ENCODE results near the gene ATN1. TPM values are rescaled to one million over a fixed set of nuclear protein-coding genes. Genes with fewer than 3 reads are reported as not detected.
"Not testable (repeated sequence)": the region's sequence is repeated elsewhere in the genome, so short reads cannot be mapped to it uniquely, and the experiment has no call there.

Gene ATN1
- total and polyA plus RNA-seq, 4 donors: 3.6 to 12.6 (median 7.9) TPM

- 90% methylated on average over 22 of the region's 22 CpGs for WGBS
- TF ChIP-seq MAX (IDR thresholded peaks at IDR 0.05) (no peak), GABPA (IDR thresholded peaks at IDR 0.05 in 1 of 2, conservative IDR thresholded peaks at IDR 0.05 in 1 of 2) (no peak), EGR1 (IDR thresholded peaks at IDR 0.05; ENCODE audit: low read depth in 2 of 2) (no peak), HNF4A (conservative IDR thresholded peaks at IDR 0.05) (no peak), HNF4G (IDR thresholded peaks at IDR 0.05) (no peak), TAF1 (conservative IDR thresholded peaks at IDR 0.05) (no peak), YY1 (IDR thresholded peaks at IDR 0.05) (no peak), FOXA1 (IDR thresholded peaks at IDR 0.05) (no peak), FOXA2 (IDR thresholded peaks at IDR 0.05) (no peak), REST (IDR thresholded peaks at IDR 0.05) (no peak), RAD21 (IDR thresholded peaks at IDR 0.05) (no peak), NR2F2 (IDR thresholded peaks at IDR 0.05) (no peak), CTCF (IDR thresholded peaks at IDR 0.05; ENCODE audit: low read depth, low read length, missing input control) (no peak), SP1 (IDR thresholded peaks at IDR 0.05) (no peak), ZBTB33 (IDR thresholded peaks at IDR 0.05) (no peak)
- no peak for DNase-seq (ENCODE audit: low spot score)
Measured at GRCh38 chr12:6884539-6884938, 43.2 kb upstream of the ATN1 start.

GRCh38 chr12:6886206-6886999, 41.4 kb upstream of the ATN1 start:
- not testable (repeated sequence) for H3K9ac ChIP-seq (ENCODE audit: low read depth in 1 of 2, low read length in 2 of 2); H3K4me3 ChIP-seq (ENCODE audit: low read depth in 1 of 3, low read length in 3 of 3); DNase-seq (ENCODE audit: low spot score); H3K36me3 ChIP-seq (ENCODE audit: control insufficient read depth in 4 of 4, insufficient read depth in 3 of 4, low read depth in 1 of 4, low read length in 3 of 4); H3K27ac ChIP-seq (ENCODE audit: low read depth in 1 of 2, low read length in 2 of 2); H3K27me3 ChIP-seq (ENCODE audit: control insufficient read depth in 4 of 4, insufficient read depth in 4 of 4, low read length in 3 of 4); H3K4me1 ChIP-seq (ENCODE audit: control insufficient read depth in 4 of 4, insufficient read depth in 4 of 4, low read length in 3 of 4); H3K9me3 ChIP-seq (ENCODE audit: control insufficient read depth in 4 of 4, low read length in 3 of 4)
- WGBS: 79% methylated on average over 12 of the region's 15 CpGs

More at GRCh38 chr12:6884539-6884938, 43.2 kb upstream of the ATN1 start:
- H3K9me3 ChIP-seq (ENCODE audit: control insufficient read depth in 4 of 4, low read length in 3 of 4): no peaks in the 10 kb centered on the region
- no peak overlapping the region for H3K4me3 ChIP-seq (ENCODE audit: low read depth in 1 of 3, low read length in 3 of 3)
- peaks cover 0 to 4% (median 0%) of the 10 kb centered on the region in 4 donors for H3K4me1 ChIP-seq (ENCODE audit: control insufficient read depth in 4 of 4, insufficient read depth in 4 of 4, low read length in 3 of 4)
- H3K9ac ChIP-seq (ENCODE audit: low read depth in 1 of 2, low read length in 2 of 2): no peak overlapping the region
- H3K36me3 ChIP-seq (ENCODE audit: control insufficient read depth in 4 of 4, insufficient read depth in 3 of 4, low read depth in 1 of 4, low read length in 3 of 4): peaks cover 0 to 7% (median 3%) of the 10 kb centered on the region in 4 donors
- no peaks in the 10 kb centered on the region for H3K27me3 ChIP-seq (ENCODE audit: control insufficient read depth in 4 of 4, insufficient read depth in 4 of 4, low read length in 3 of 4)
- H3K27ac ChIP-seq (ENCODE audit: low read depth in 1 of 2, low read length in 2 of 2): no peak overlapping the region
